ENCODE data around the gene AP4M1. TPM values are rescaled to one million over a fixed set of nuclear protein-coding genes. Genes with fewer than 3 reads are reported as not detected.
A peak's percentile ranks its signal among the peaks of the same experiment; 100 is the strongest.
"Not testable (repeated sequence)": the region's sequence is repeated elsewhere in the genome, so short reads cannot be mapped to it uniquely, and the experiment has no call there.

The AP4M1 gene
- polyA plus RNA-seq, 2 of the 4 experiments (the other 2 are of a cell fraction): 16.6 to 18.3 TPM

- CTCF ChIA-PET: interaction anchor here (1.1 to 13.2 kb wide), 6 partner anchors 23 to 280 kb away, joined by 3 to 245 read pairs (median 8); partner anchors contain the start of genes AP4M1, GJC3, LAMTOR4 and MCM7
- no peaks in the 10 kb centered on the region for H3K9me3 ChIP-seq
- peaks cover 30% of the 10 kb centered on the region for H3K4me1 ChIP-seq
- H3K27ac ChIP-seq: peak overlapping the region; percentile 90 to 94
- ATAC-seq (peak in 1 of 2 experiments; percentile 4; a peak in 1 of 6 replicates), DNase-seq (ENCODE audit: low read depth in 1 of 2, low spot score in 1 of 2) (no peak), FAIRE-seq (no peak)
- 56% methylated on average over 35 of the region's 37 CpGs for WGBS (ENCODE audit: missing lambda C conversion rate)
- H3K4me3 ChIP-seq: peak overlapping the region; percentile 64
- no peak for TF ChIP-seq EHF (CRISPR knock-in tag; IDR thresholded peaks at IDR 0.05)
- no peak for TF ChIP-seq USF2 (IDR thresholded peaks at IDR 0.05)
- TF ChIP-seq ZC3H11A (IDR thresholded peaks at IDR 0.05): no peak
- TF ChIP-seq NFE2L2 (conservative IDR thresholded peaks at IDR 0.05; ENCODE audit: low read length): no peak
- TF ChIP-seq ZFP36 (IDR thresholded peaks at IDR 0.05; ENCODE audit: borderline replicate concordance, partially characterized antibody): no peak
- no peak for TF ChIP-seq PBX3 (IDR thresholded peaks at IDR 0.05)
- no peak for TF ChIP-seq NPAS2 (CRISPR knock-in tag; IDR thresholded peaks at IDR 0.05; ENCODE audit: borderline replicate concordance)
- TF ChIP-seq RNF2 (IDR thresholded peaks at IDR 0.05; ENCODE audit: borderline replicate concordance, low read depth): no peak
- POLR2A ChIA-PET: interaction anchor here (3.4 kb wide), 1 partner anchor 27 kb away, joined by 8 read pairs; the partner anchor contains the start of genes AP4M1 and MCM7
- peak overlapping the region; percentile 62 for H3K4me2 ChIP-seq
These were observed 26.6 kb downstream of the AP4M1 start for GRCh38 chr7:100127866-100128636.

GRCh38 chr7:100128637-100128963 is 27.2 kb downstream of the AP4M1 start:
- no peaks in the 10 kb centered on the region for H3K9me3 ChIP-seq
- ChIA-PET CTCF (interaction anchor here (1.0 to 13.2 kb wide), 7 partner anchors 22 to 279 kb away, joined by 3 to 245 read pairs (median 7); partner anchors contain the start of genes AP4M1, GJC3, LAMTOR4 and MCM7), POLR2A (interaction anchor here (3.4 kb wide), 1 partner anchor 28 kb away, joined by 8 read pairs; the partner anchor contains the start of genes AP4M1 and MCM7)
- FAIRE-seq (no peak), DNase-seq (ENCODE audit: low read depth in 1 of 2, low spot score in 1 of 2) (no peak), ATAC-seq (no peak)
- 70% methylated on average over 1 of the region's 1 CpG for WGBS (ENCODE audit: missing lambda C conversion rate)
- peaks cover 30% of the 10 kb centered on the region for H3K4me1 ChIP-seq
- no peak overlapping the region for H3K4me2 ChIP-seq
- no peak overlapping the region for H3K27ac ChIP-seq
- TF ChIP-seq TP53 (CRISPR knock-in tag; IDR thresholded peaks at IDR 0.05) (no peak), RNF2 (IDR thresholded peaks at IDR 0.05; ENCODE audit: borderline replicate concordance, low read depth) (no peak), HES2 (IDR thresholded peaks at IDR 0.05) (no peak), BHLHE40 (IDR thresholded peaks at IDR 0.05; ENCODE audit: low read depth, low read length) (no peak), EHF (CRISPR knock-in tag; IDR thresholded peaks at IDR 0.05) (no peak), PHF8 (IDR thresholded peaks at IDR 0.05; ENCODE audit: borderline replicate concordance, low read depth) (no peak), HDAC2 (IDR thresholded peaks at IDR 0.05) (no peak), POLR2AphosphoS2 (conservative IDR thresholded peaks at IDR 0.05; ENCODE audit: low read length) (no peak), EHMT2 (IDR thresholded peaks at IDR 0.05; ENCODE audit: low read depth) (no peak), EP300 (IDR thresholded peaks at IDR 0.05) (no peak), USF2 (IDR thresholded peaks at IDR 0.05) (no peak), BCL3 (IDR thresholded peaks at IDR 0.05) (no peak), FOXS1 (CRISPR knock-in tag; IDR thresholded peaks at IDR 0.05) (no peak), SMC3 (IDR thresholded peaks at IDR 0.05) (no peak), RFX5 (IDR thresholded peaks at IDR 0.05) (no peak)
- H3K4me3 ChIP-seq: no peak overlapping the region

- H3K9me3 ChIP-seq; FAIRE-seq; ATAC-seq; H3K4me3 ChIP-seq; H3K27ac ChIP-seq; H3K4me2 ChIP-seq; DNase-seq (ENCODE audit: low read depth in 1 of 2, low spot score in 1 of 2): not testable (repeated sequence)
- POLR2A ChIA-PET: interaction anchor here (3.4 kb wide), 1 partner anchor 29 kb away, joined by 8 read pairs; the partner anchor contains the start of genes AP4M1 and MCM7
- CTCF ChIA-PET: interaction anchor here (0.6 to 13.2 kb wide), 19 partner anchors 8 to 1218 kb away, joined by 3 to 245 read pairs (median 4); partner anchors contain the start of genes AP4M1, CNPY4, LAMTOR4 and MCM7
- H3K4me1 ChIP-seq: peaks cover 21% of the 10 kb centered on the region
- WGBS (ENCODE audit: missing lambda C conversion rate): 75% methylated on average over 1 of the region's 1 CpG
These were observed 28.8 kb downstream of the AP4M1 start for GRCh38 chr7:100130220-100130607.

Data from A549 (cell line).